GM23338 (cell line): ENCODE measurements around the gene MAP3K9. TPM values are rescaled to one million over a fixed set of nuclear protein-coding genes. Genes with fewer than 3 reads are reported as not detected.

Source experiments
- ATAC-seq: fragments of 200-7000 bp; cut with Tn5 transposase; 3 replicates; pipeline ENCODE4 v1.9.1; 2020
- DNase-seq: peaks from one replicate; pipeline ENCODE4 v3.0.0-alpha.2; 2015; ENCODE audit warnings: low spot score
- H2AFZ ChIP-seq: fragments of 200-600 bp; sonication (generic); 2 replicates; pipeline ENCODE4 v1.8.0; 2016; ENCODE audit warnings: antibody characterized with exemption, mild to moderate bottlenecking, moderate library complexity
- H3F3A ChIP-seq: fragments of 200-600 bp; sonication (generic); replicated peaks from 2 replicates; pipeline ENCODE4 v1.8.0; 2017; ENCODE audit warnings: antibody characterized with exemption, mixed run types, low read depth
- H3K27ac ChIP-seq: fragments of 200-600 bp; sonication (generic); 2 replicates; pipeline ENCODE4 v1.6.1; 2016; ENCODE audit warnings: low read depth
- H3K27me3 ChIP-seq: fragments of 200-600 bp; sonication (generic); 2 replicates; pipeline ENCODE4 v1.8.0; 2016; ENCODE audit warnings: mild to moderate bottlenecking, mixed run types, moderate library complexity; ENCODE audit not compliant: insufficient read depth
- H3K36me3 ChIP-seq: fragments of 200-600 bp; sonication (generic); 2 replicates; pipeline ENCODE4 v1.8.0; 2016; ENCODE audit warnings: mild to moderate bottlenecking; ENCODE audit not compliant: insufficient read depth
- H3K4me1 ChIP-seq: fragments of 200-600 bp; sonication (generic); 2 replicates; pipeline ENCODE4 v1.8.0; 2016; ENCODE audit warnings: mild to moderate bottlenecking, moderate library complexity; ENCODE audit not compliant: insufficient read depth
- H3K4me2 ChIP-seq: fragments of 200-600 bp; sonication (generic); 2 replicates; pipeline ENCODE4 v1.7.1; 2017; ENCODE audit warnings: mixed run types
- H3K4me3 ChIP-seq: fragments of 200-600 bp; sonication (generic); 2 replicates; pipeline ENCODE4 v1.6.1; 2016; ENCODE audit warnings: mixed run types
- H3K79me2 ChIP-seq: fragments of 200-600 bp; sonication (generic); replicated peaks from 2 replicates; pipeline ENCODE4 v1.8.0; 2017; ENCODE audit warnings: mild to moderate bottlenecking; ENCODE audit not compliant: insufficient read depth
- H3K9me2 ChIP-seq: fragments of 200-600 bp; sonication (generic); 2 replicates; pipeline ENCODE4 v1.8.0; 2017; ENCODE audit not compliant: insufficient read depth
- H4K20me1 ChIP-seq: fragments of 200-600 bp; sonication (generic); replicated peaks from 2 replicates; pipeline ENCODE4 v1.8.0; 2017; ENCODE audit warnings: mild to moderate bottlenecking; ENCODE audit not compliant: insufficient read depth
- H3K27ac Mint-ChIP-seq: 2 replicates; pipeline ENCODE4 v1.8.0; 2020; ENCODE audit warnings: inconsistent platforms, mild to moderate bottlenecking, moderate library complexity, mixed read lengths
- H3K27me3 Mint-ChIP-seq: 3 replicates; pipeline ENCODE4 v1.8.0; 2022; ENCODE audit warnings: low read depth, mild to moderate bottlenecking, moderate library complexity, mixed read lengths, inconsistent platforms; ENCODE audit not compliant: insufficient read depth, poor library complexity
- H3K36me3 Mint-ChIP-seq: 3 replicates; pipeline ENCODE4 v1.8.0; 2021; ENCODE audit warnings: low read depth, mild to moderate bottlenecking, inconsistent platforms, moderate library complexity, mixed read lengths
- H3K4me1 Mint-ChIP-seq: 3 replicates; pipeline ENCODE4 v1.8.0; 2020; ENCODE audit warnings: mild to moderate bottlenecking, inconsistent platforms, mixed read lengths
- H3K4me3 Mint-ChIP-seq: 3 replicates; pipeline ENCODE4 v1.8.0; 2021; ENCODE audit warnings: moderate library complexity, mild to moderate bottlenecking, inconsistent platforms, mixed read lengths
- H3K9me3 Mint-ChIP-seq: 3 replicates; pipeline ENCODE4 v1.8.0; 2020; ENCODE audit warnings: moderate library complexity, mild to moderate bottlenecking, inconsistent platforms, mixed read lengths
- CTCF ChIP-seq, 2 experiments: fragments of 200-600 bp in 1 of 2; sonication (generic) in 1 of 2; conservative IDR thresholded peaks; 2 replicates each; pipeline versions ENCODE4 v1.5.1 to v1.6.1; 2016 to 2017; ENCODE audit warnings: antibody characterized with exemption in 2 of 2, low read depth in 2 of 2, mild to moderate bottlenecking in 2 of 2, moderate library complexity in 1 of 2
- ETS1 ChIP-seq: IDR thresholded peaks from 2 replicates; pipeline ENCODE4 v1.6.1; 2016; ENCODE audit warnings: antibody characterized with exemption
- EZH2 ChIP-seq: fragments of 200-600 bp; sonication (generic); IDR thresholded peaks from one replicate; pipeline ENCODE4 v1.8.0; 2017; ENCODE audit warnings: antibody characterized with exemption, mild to moderate bottlenecking, low read depth; ENCODE audit not compliant: unreplicated experiment
- EZH2phosphoT487 ChIP-seq: fragments of 200-600 bp; sonication (generic); IDR thresholded peaks from one replicate; pipeline ENCODE4 v1.8.1; 2018; ENCODE audit warnings: antibody characterized with exemption; ENCODE audit not compliant: unreplicated experiment
- JUNB ChIP-seq: IDR thresholded peaks from one replicate; pipeline ENCODE4 v1.6.1; 2016; ENCODE audit warnings: antibody characterized with exemption; ENCODE audit not compliant: unreplicated experiment
- NANOG ChIP-seq: IDR thresholded peaks from 2 replicates; pipeline ENCODE4 v1.6.1; 2016; ENCODE audit warnings: antibody characterized with exemption, borderline replicate concordance
- POLR2AphosphoS5 ChIP-seq: IDR thresholded peaks from 2 replicates; pipeline ENCODE4 v1.6.1; 2016; ENCODE audit warnings: antibody characterized with exemption, low read depth
- REST ChIP-seq: IDR thresholded peaks from one replicate; pipeline ENCODE4 v1.6.1; 2018; ENCODE audit warnings: antibody characterized with exemption; ENCODE audit not compliant: unreplicated experiment
- STAT1 ChIP-seq: IDR thresholded peaks from one replicate; pipeline ENCODE4 v1.6.1; 2016; ENCODE audit warnings: antibody characterized with exemption; ENCODE audit not compliant: unreplicated experiment
- ZNF114 ChIP-seq: fragments of 250-450 bp; sonication (Bioruptor Pico); IDR thresholded peaks from 2 replicates; pipeline ENCODE4 v1.5.0; 2020; ENCODE audit warnings: mild to moderate bottlenecking, moderate library complexity
- ZNF331 ChIP-seq: fragments of 250-450 bp; sonication (Bioruptor Pico); IDR thresholded peaks from 2 replicates; pipeline ENCODE4 v1.5.0; 2020; ENCODE audit warnings: low read depth, mild to moderate bottlenecking, moderate library complexity
- polyA plus RNA-seq: library from polyadenylated mRNA; unstranded; fragments of >200 nt; fragmentation: Nextera tagmentation; extraction: Ambion mirVana; gene quantifications from 2 replicates; pipeline ENCODE4 v1.2.1, GENCODE V29; 2016
- total RNA-seq: library from RNA; depleted of rRNA; stranded (reverse); fragments of >200 nt; shearing (Covaris generic); gene quantifications from 2 replicates; pipeline ENCODE4 v1.2.3, GENCODE V29; 2014

Gene MAP3K9
- total and polyA plus RNA-seq, 2 experiments from 2014 or later = 5.3 to 30.8 TPM

DNA sequence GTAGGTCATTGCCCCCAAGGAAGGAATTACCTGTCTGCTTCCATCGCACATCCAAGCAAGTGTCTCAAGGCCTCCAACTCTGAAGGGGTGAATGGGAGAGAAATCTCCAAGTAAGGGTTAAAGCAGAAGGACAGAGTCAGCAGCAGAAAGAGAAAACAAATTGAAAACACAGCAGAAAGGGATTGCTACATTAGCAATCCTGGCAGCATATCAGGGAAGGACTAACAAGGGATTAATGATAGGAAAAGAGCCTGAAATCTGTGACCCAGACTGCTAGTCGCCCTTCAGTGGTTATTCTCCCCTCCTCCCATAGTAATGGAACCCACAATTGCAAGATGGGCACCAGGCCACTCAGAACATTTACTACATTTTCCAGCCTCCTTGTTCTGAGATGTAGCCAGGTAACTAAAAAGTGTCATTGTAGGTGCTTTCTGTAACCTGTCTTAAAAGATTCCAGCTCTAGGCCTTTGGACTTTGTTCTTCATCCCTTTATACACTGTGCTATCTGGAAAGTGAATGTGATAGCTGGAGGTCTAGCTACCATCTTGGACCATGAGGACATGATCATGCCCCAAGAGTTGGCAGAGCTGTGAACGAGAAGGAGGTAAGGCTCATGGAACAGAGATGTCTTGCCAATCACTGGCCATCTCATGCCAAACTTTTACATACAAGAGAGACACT, 36.0 kb downstream of the MAP3K9 start (continued):
- TF ChIP-seq REST (no peak), POLR2AphosphoS5 (no peak), ZNF331 (no peak), ZNF114 (CRISPR knock-in tag) (no peak), STAT1 (no peak), EZH2phosphoT487 (no peak), CTCF (conservative IDR thresholded peaks at IDR 0.05; ENCODE audit: low read depth in 2 of 2) (no peak)

- peak; percentile 31 for DNase-seq
- Histone ChIP-seq H2AFZ (no peak overlapping the region), H3K9me2 (peaks cover 5% of the 10 kb centered on the region; the same call in 1 of the 2 replicates), H3K27me3 (no peaks in the 10 kb centered on the region), H3K27ac (peak overlapping the region; percentile 78; the same call in 1 of the 2 replicates), H3K4me3 (no peak overlapping the region), H3K4me2 (peak overlapping the region; percentile 40; the same call in 1 of the 2 replicates), H3K36me3 (no peaks in the 10 kb centered on the region), H3K79me2 (peaks cover 54% of the 10 kb centered on the region), H4K20me1 (peaks cover 21% of the 10 kb centered on the region), H3K4me1 (peaks cover 24% of the 10 kb centered on the region), H3F3A (no peaks in the 10 kb centered on the region)
- Mint-ChIP-seq H3K4me1 (peaks cover 24% of the 10 kb centered on the region), H3K27me3 (peaks cover 1% of the 10 kb centered on the region), H3K36me3 (peaks cover 9% of the 10 kb centered on the region), H3K27ac (peak overlapping the region; percentile 48; the same call in 1 of the 2 replicates), H3K4me3 (no peak overlapping the region), H3K9me3 (no peaks in the 10 kb centered on the region)
- ATAC-seq = peak; percentile 85
- TF ChIP-seq NANOG (no peak), REST (no peak), JUNB (no peak), EZH2 (no peak), ETS1 (no peak)
Observed at GRCh38 chr14:70771781-70772212, 37.5 kb downstream of the MAP3K9 start.
